Lung (tissue), 12 donors: ENCODE data around the gene MLLT1. TPM values are rescaled to one million over a fixed set of nuclear protein-coding genes. Genes with fewer than 3 reads are reported as not detected.
"Not testable (repeated sequence)": the region's sequence is repeated elsewhere in the genome, so short reads cannot be mapped to it uniquely, and the experiment has no call there.

ENCODE experiments used
- ATAC-seq: fragments of 200-7000 bp; cut with Tn5 transposase; one replicate; pipeline ENCODE4 v1.9.1; 2020; ENCODE audit warnings: moderate number of reproducible peaks; ENCODE audit not compliant: insufficient read depth, low FRiP score
- DNase-seq, 3 donors: peaks; one replicate each; pipeline ENCODE4 v3.0.0-alpha.2; 2013 to 2017
- H3K27ac ChIP-seq, 2 donors: one replicate each; pipeline ENCODE4 v1.5.1; 2013; ENCODE audit warnings: mild to moderate bottlenecking in 2 of 2, moderate library complexity in 2 of 2, control low read depth in 1 of 2, inconsistent platforms in 1 of 2, low read depth in 1 of 2, low read length in 1 of 2
- H3K27me3 ChIP-seq, 3 donors: one replicate each; pipeline ENCODE4 v1.5.1; 2013; ENCODE audit warnings: low read length in 2 of 3; ENCODE audit not compliant: control insufficient read depth in 3 of 3, insufficient read depth in 3 of 3
- H3K36me3 ChIP-seq, 4 donors: one replicate each; pipeline ENCODE4 v1.5.1; 2013; ENCODE audit warnings: low read length in 4 of 4, mild to moderate bottlenecking in 1 of 4, moderate library complexity in 1 of 4; ENCODE audit not compliant: control insufficient read depth in 4 of 4, insufficient read depth in 4 of 4
- H3K4me1 ChIP-seq, 5 donors: one replicate each; pipeline ENCODE4 v1.5.1; 2013; ENCODE audit warnings: low read length in 5 of 5, mild to moderate bottlenecking in 2 of 5, moderate library complexity in 1 of 5; ENCODE audit not compliant: control insufficient read depth in 5 of 5, insufficient read depth in 5 of 5
- H3K4me3 ChIP-seq: one replicate; pipeline ENCODE4 v1.5.1; 2013; ENCODE audit warnings: mild to moderate bottlenecking, control low read depth, moderate library complexity
- H3K9ac ChIP-seq, 2 donors: one replicate each; pipeline ENCODE4 v1.5.1; 2013; ENCODE audit warnings: low read length in 2 of 2, control low read depth in 1 of 2; ENCODE audit not compliant: insufficient read depth in 1 of 2
- H3K9me3 ChIP-seq, 4 donors: one replicate each; pipeline ENCODE4 v1.5.1; 2013; ENCODE audit warnings: low read length in 3 of 4, mild to moderate bottlenecking in 1 of 4, moderate library complexity in 1 of 4; ENCODE audit not compliant: control insufficient read depth in 4 of 4, insufficient read depth in 3 of 4
- CTCF ChIP-seq: IDR thresholded peaks from 2 replicates; pipeline ENCODE4 v1.5.1; 2012; ENCODE audit warnings: mild to moderate bottlenecking; ENCODE audit errors: control extremely low read depth, extremely low read depth
- WGBS, 2 donors: extraction: QIAGEN DNeasy Blood & Tissue Kit; methylation state at CpG; one replicate each; pipeline ENCODE4 v1.1.7; 2013; 5-methylcytosine and 5-hydroxymethylcytosine counted together
- polyA plus RNA-seq, 2 donors: library from polyadenylated mRNA; stranded (reverse); fragments of 200-250 nt; gene quantifications; one replicate each; pipeline ENCODE4 v1.2.1, GENCODE V29; 2013
- total RNA-seq, 2 donors: library from RNA; depleted of rRNA in 1 of 2; stranded (reverse); fragments of >200 nt in 1 of 2; gene quantifications; one replicate each; pipeline ENCODE4 v1.2.1, GENCODE V29; 2014 to 2021
- donor health status: control.
- donor health status: control.
- donor health status: Bipolar disorder and iron deficiency.
- donor health status: healthy.
- donor health status: DM: yes; HTN: yes; CAD: no.

Gene MLLT1
- total and polyA plus RNA-seq, 4 donors = 24.8 to 120 (median 36.2) TPM

GRCh38 chr19:6324757-6325156, 45.0 kb upstream of the MLLT1 start:
- ATAC-seq = no peak
- Histone ChIP-seq H3K27me3 (peaks cover 0 to 2% (median 0%) of the 10 kb centered on the region in 3 donors), H3K9ac (no peak overlapping the region), H3K4me3 (no peak overlapping the region), H3K36me3 (no peaks in the 10 kb centered on the region), H3K4me1 (no peaks in the 10 kb centered on the region), H3K9me3 (no peaks in the 10 kb centered on the region), H3K27ac (no peak overlapping the region)
- 61 to 74% methylated on average over 4 of the region's 4 CpGs for whole genome bisulfite sequencing, 2 donors
- no peak for DNase-seq
- TF ChIP-seq CTCF = no peak

GRCh38 chr19:6322284-6322683, 42.5 kb upstream of the MLLT1 start:
- Histone ChIP-seq H3K27me3 (no peaks in the 10 kb centered on the region), H3K27ac (no peak overlapping the region), H3K9ac (no peak overlapping the region), H3K4me3 (no peak overlapping the region), H3K9me3 (no peaks in the 10 kb centered on the region), H3K36me3 (no peaks in the 10 kb centered on the region), H3K4me1 (no peaks in the 10 kb centered on the region)
- ATAC-seq (no peak), DNase-seq (no peak)
- 62 to 67% methylated on average over 3 of the region's 3 CpGs for WGBS, 2 donors
- TF ChIP-seq CTCF = no peak

- H3K36me3 ChIP-seq = no peaks in the 10 kb centered on the region
- no peak for TF ChIP-seq CTCF
- WGBS, 2 donors = 42 to 46% methylated on average over 4 of the region's 4 CpGs
- no peak overlapping the region for H3K4me3 ChIP-seq
- no peaks in the 10 kb centered on the region for H3K4me1 ChIP-seq
- no peak for DNase-seq
- no peaks in the 10 kb centered on the region for H3K27me3 ChIP-seq
- H3K9me3 ChIP-seq = no peaks in the 10 kb centered on the region
- no peak overlapping the region for H3K9ac ChIP-seq
- H3K27ac ChIP-seq = no peak overlapping the region
- no peak for ATAC-seq
These were observed 39.6 kb upstream of the MLLT1 start for GRCh38 chr19:6319376-6319775.

GRCh38 chr19:6318772-6319171, 39.0 kb upstream of the MLLT1 start:
- no peaks in the 10 kb centered on the region for H3K36me3 ChIP-seq
- 80 to 87% methylated on average over 5 of the region's 5 CpGs for WGBS, 2 donors
- DNase-seq (no peak), ATAC-seq (no peak)
- H3K27ac ChIP-seq = no peak overlapping the region
- peaks cover 0 to under 1% (median 0%) of the 10 kb centered on the region in 4 donors for H3K9me3 ChIP-seq
- TF ChIP-seq CTCF = no peak
- H3K27me3 ChIP-seq = no peaks in the 10 kb centered on the region
- H3K4me3 ChIP-seq = no peak overlapping the region
- no peak overlapping the region for H3K9ac ChIP-seq
- H3K4me1 ChIP-seq = no peaks in the 10 kb centered on the region

GRCh38 chr19:6315646-6316045, 35.9 kb upstream of the MLLT1 start:
- H3K4me1 ChIP-seq, H3K4me3 ChIP-seq, DNase-seq, H3K27me3 ChIP-seq, H3K9me3 ChIP-seq, H3K36me3 ChIP-seq, ATAC-seq, H3K9ac ChIP-seq, H3K27ac ChIP-seq: not testable (repeated sequence)
- 86 to 90% methylated on average over 5 of the region's 5 CpGs for WGBS, 2 donors
